ELF-1 (cell line): Measurements from ENCODE around the gene ZNF804A.

Source experiments
- DNase-seq: peaks from one replicate; pipeline ENCODE4 v3.0.0-alpha.2; 2016; ENCODE audit warnings: low read depth, low spot score

The ZNF804A gene

GRCh38 chr2:184610891-184611290, 12.6 kb downstream of the ZNF804A start:
- DNase-seq, result no peak

DNA sequence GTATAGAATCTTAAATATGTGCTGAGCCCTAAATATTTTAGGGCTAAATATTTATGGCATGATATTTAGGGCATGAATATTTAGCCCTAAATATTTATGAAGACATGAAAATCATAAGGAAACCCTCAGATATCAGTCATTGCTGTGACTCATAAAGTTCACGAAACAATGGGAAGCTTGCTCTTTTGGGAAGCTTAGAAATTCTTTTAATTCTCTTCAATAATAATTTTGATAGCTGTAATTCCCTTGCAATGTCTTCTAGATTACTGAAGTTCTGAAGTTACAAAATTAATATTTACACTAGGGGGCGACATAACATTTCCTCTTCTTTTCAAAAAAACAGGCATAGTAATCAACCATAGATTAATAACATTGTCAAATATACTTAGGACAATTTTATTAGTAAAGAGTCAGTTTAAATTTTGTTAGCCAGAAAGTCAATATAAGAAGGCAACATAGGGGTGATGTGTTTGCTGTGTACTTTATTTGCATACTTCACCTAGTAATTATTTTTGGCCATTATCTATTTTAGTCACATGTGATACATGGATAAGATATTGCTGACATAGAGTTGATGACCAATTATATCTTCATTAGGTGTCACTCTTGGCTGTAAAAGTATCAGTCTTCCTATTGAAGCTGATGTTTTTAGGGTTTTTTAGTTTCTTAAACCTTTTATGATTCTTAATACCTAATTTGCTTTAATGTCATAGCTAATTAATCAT, 13.2 kb downstream of the ZNF804A start:
- no peak for DNase-seq

DNA sequence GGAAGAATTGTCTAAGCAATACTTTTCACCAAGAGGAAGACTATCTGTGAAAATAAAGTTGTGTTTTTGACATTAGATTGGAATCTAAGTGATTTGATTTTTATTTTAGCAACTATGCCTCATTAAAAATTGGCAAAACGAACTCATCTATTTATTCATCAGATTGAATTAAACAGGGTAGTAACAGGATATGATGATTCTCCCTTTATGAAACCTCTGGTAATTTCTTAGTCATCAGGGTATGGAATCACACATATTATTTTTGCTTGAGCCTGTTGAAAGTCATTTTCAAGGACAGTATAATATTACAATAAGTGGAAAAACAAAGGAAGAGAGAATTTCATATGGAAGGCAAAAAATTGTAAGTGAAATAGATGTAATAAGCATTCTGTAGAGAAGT, 22.0 kb downstream of the ZNF804A start:
- DNase-seq, result no peak

DNA sequence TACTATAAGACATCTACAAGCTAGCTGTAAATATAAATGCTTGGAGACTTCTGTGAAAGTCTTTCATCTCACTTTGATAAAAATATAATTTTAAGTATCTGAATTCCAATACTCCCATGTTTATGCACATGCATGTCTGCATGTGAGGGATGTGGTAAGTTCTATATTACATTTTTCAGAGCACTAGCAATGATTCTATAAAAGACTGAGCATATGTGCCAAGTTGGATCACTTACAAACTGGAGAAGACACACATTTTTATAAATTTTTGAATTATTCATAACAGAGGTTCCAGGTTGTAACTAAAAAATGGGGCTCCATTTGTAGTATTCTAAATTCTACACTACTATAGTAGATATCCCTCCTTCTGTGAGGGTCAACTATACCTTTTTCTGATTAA, 26.0 kb downstream of the ZNF804A start:
- DNase-seq, result no peak

- no peak for DNase-seq
These were observed 29.7 kb downstream of the ZNF804A start for GRCh38 chr2:184628051-184628450.

DNA sequence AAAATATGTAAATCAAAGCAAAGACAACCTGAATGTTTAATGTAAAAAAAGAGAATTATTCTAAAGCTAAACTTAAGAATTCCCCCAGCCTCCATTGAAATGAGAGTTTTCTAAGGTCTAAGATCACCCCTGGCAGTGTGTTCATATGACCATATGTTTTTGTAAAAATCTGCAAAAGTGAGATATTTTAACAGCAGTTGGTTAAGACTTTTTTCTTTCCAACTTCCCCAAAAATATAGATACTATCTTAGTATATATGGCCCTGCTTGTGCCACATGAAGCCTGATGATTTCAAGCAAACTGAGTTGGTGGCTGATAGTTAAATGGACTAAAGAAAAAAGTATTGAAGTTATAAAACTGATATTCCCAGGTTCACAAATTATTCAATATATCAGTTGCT, 35.4 kb downstream of the ZNF804A start:
- DNase-seq, result no peak

DNA sequence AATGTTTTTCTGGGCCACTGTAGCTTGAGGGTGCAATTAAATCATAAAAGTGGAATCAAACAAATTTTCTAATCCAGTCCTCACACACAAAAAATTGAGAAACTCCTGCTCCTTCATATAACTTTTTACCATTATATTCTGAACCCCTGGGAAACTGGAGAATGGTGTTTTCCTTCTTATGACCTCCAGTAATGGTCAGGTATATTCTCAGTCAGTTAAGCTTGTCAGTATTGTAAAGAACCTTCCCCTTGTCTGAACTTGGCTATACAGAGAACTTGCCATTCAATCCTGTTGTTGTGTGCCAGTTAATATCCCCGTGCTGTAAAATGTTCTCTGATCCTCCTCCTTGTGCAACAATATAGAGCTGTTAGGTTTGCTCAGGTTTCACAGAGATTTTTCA, 39.5 kb downstream of the ZNF804A start:
- DNase-seq, result no peak

GRCh38 chr2:184644685-184645084, 46.4 kb downstream of the ZNF804A start:
- no peak for DNase-seq

DNA sequence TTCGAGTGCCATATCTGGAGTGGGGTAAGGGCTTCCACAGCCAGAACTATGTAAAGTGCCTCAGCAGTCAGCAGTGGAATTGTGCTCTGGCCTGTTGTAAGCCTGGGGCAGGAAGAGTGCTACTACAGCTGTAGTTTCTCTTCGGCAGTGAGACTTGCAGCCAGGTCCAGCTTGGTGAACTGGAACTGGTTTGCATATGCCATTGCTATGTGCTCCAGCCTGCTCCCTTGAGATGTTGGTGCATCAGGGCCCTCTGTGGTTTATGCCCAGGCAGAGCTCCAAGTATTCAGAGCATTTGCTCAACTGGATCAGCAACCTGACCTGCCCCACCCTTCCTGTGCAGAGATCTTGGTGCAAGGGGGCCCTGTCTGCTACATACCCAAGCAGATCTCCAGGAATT, 47.8 kb downstream of the ZNF804A start:
- peak; percentile 29 for DNase-seq

GRCh38 chr2:184646593-184646992, 48.3 kb downstream of the ZNF804A start:
- DNase-seq, result peak; percentile 2

GRCh38 chr2:184654945-184655344, 56.6 kb downstream of the ZNF804A start:
- no peak for DNase-seq

DNA sequence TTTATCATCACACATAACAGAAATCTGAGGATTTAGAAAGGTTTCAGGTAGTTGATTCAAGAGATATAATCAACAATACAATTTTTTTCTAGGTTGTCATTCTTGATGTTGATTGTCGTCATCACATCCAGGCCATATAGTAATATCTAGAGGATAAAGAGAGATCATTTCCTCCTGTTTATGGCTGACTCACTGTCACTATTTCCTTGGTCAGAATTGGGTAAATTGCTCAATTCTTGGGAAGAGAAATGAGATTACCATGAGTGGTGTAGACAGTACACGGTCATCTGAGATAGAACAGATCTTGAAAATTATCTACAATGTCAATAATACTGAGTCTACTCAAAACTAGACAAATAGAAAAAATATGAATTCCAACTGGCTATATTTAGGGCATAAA, 78.8 kb downstream of the ZNF804A start:
- no peak for DNase-seq

- no peak for DNase-seq
These were observed 81.1 kb downstream of the ZNF804A start for GRCh38 chr2:184679219-184680018.

DNA sequence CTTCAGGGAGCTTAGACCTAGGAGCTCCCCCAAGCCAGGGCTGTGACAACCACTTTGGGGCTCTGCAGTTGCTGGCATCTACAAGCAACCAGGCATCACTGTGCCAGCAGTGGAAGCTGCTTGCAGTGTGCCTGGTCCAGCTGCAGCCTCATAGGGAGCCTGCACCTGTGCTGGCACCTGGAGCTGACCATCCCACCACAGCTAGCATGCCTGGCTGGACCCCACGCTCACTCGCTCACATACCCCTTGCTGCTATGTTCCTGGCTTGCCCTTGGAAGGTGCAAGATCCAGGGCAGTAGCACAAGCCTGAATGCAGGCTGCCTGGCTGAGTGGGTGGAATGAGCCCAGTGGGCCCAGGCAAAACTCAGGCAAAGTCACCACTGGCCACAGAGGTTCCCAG, 82.5 kb downstream of the ZNF804A start:
- DNase-seq, result no peak

DNA sequence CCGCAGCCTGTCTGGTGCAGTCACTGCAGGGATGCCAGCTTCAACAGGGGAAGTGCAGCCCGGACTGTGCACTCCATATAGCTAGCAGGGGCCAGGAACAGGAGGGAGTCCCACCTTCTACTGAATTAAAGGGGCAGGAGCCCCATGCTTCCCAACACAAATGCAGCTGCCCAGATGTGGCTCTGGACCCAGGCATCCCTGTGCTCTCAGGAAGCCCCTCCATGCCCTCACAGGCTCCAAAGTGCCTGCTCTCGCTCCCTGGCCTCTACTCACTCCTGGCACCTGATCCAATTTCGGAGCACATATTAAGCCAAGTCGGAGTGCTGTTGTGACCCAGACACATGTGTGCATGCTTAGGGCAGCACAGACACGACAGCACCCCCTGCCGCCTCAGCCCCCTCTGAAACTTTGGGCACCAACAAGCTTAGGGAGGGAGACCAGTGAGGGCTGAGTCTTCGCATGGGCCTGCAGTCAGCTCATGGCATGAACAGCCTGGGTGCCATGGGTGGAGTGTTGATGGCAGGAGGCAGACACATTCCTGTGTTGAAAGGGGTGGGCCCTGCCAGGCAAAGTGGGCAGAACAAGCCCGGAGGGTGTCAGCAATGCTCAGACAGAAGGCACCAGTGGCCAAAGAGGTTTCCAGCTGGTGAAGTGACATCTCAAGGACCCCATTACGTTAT, 83.5 kb downstream of the ZNF804A start:
- no peak for DNase-seq

DNA sequence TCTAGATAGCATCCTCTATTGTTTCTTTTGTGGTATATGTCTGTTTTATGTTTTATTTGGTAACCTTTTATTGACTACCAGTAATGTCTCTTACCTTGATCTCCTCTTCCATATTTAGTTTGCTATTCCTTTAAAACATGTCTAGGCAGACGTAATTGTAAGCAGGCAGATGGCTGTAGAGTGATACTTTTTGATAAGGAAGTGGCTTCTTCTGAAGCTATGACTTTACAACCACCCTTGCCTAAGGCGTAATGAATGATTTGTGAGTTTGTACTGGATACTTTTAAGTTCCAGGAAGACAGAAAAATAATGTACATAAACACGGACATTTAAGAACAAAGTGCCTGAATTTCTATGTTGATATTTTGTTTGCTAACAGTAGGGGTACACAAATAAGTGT, 85.6 kb downstream of the ZNF804A start:
- DNase-seq, result no peak

GRCh38 chr2:184685999-184686841, 87.9 kb downstream of the ZNF804A start:
- DNase-seq, result no peak

GRCh38 chr2:184689638-184690037, 91.3 kb downstream of the ZNF804A start:
- DNase-seq, result no peak

- no peak for DNase-seq
These were observed 93.9 kb downstream of the ZNF804A start for GRCh38 chr2:184692141-184692734.

GRCh38 chr2:184696644-184697043, 98.3 kb downstream of the ZNF804A start:
- DNase-seq, result no peak

- DNase-seq, result no peak
These were observed 100.1 kb downstream of the ZNF804A start for GRCh38 chr2:184698476-184698875.
